DOHH2 (cell line): Measurements from ENCODE around the gene ZMYM1.

ENCODE experiments used
- H3F3A ChIP-seq: fragments of 200-600 bp; sonication (generic), shearing (Covaris generic); 2 replicates; pipeline ENCODE4 v1.6.0; 2016; ENCODE audit warnings: antibody characterized with exemption, mild to moderate bottlenecking; ENCODE audit not compliant: control insufficient read depth, insufficient read depth
- H3K27ac ChIP-seq: fragments of 200-600 bp; sonication (generic); 2 replicates; pipeline ENCODE4 v1.5.1; 2014; ENCODE audit warnings: low read depth, mild to moderate bottlenecking, low read length, moderate library complexity
- H3K27me3 ChIP-seq: fragments of 200-600 bp; sonication (generic); 2 replicates; pipeline ENCODE4 v1.6.1; 2014; ENCODE audit warnings: mild to moderate bottlenecking, low read length, mixed read lengths; ENCODE audit not compliant: control insufficient read depth
- H3K36me3 ChIP-seq: fragments of 200-600 bp; sonication (generic); 2 replicates; pipeline ENCODE4 v1.6.1; 2014; ENCODE audit warnings: mild to moderate bottlenecking, low read length, moderate library complexity, mixed read lengths; ENCODE audit not compliant: control insufficient read depth
- H3K4me1 ChIP-seq: fragments of 200-600 bp; sonication (generic); 2 replicates; pipeline ENCODE4 v1.6.1; 2014; ENCODE audit warnings: mild to moderate bottlenecking, low read length, mixed read lengths; ENCODE audit not compliant: control insufficient read depth
- H3K4me2 ChIP-seq: fragments of 200-600 bp; sonication (generic); 2 replicates; pipeline ENCODE4 v1.6.0; 2014; ENCODE audit warnings: mild to moderate bottlenecking, low read length, moderate library complexity
- H3K4me3 ChIP-seq: fragments of 200-600 bp; sonication (generic); 2 replicates; pipeline ENCODE4 v1.5.1; 2014; ENCODE audit warnings: mild to moderate bottlenecking, low read length, mixed read lengths
- H3K79me2 ChIP-seq: fragments of 200-600 bp; sonication (generic); 2 replicates; pipeline ENCODE4 v1.6.1; 2014; ENCODE audit warnings: mild to moderate bottlenecking, low read length, mixed read lengths; ENCODE audit not compliant: control insufficient read depth
- H3K9me2 ChIP-seq: fragments of 200-600 bp; sonication (generic); replicated peaks from 2 replicates; pipeline ENCODE4 v1.6.1; 2014; ENCODE audit warnings: mild to moderate bottlenecking, low read length, mixed read lengths; ENCODE audit not compliant: control insufficient read depth
- H3K9me3 ChIP-seq: fragments of 200-600 bp; sonication (generic); 2 replicates; pipeline ENCODE4 v1.6.1; 2014; ENCODE audit warnings: antibody characterized with exemption, low read length, mixed read lengths; ENCODE audit not compliant: control insufficient read depth, insufficient read depth
- H4K20me1 ChIP-seq: fragments of 200-600 bp; sonication (generic); 2 replicates; pipeline ENCODE4 v1.6.0; 2014; ENCODE audit warnings: low read depth, mild to moderate bottlenecking, antibody characterized with exemption, low read length, moderate library complexity; ENCODE audit not compliant: control insufficient read depth, insufficient read depth
- EZH2phosphoT487 ChIP-seq: fragments of 200-600 bp; sonication (generic); IDR thresholded peaks from 2 replicates; pipeline ENCODE4 v1.6.1; 2017; ENCODE audit warnings: borderline replicate concordance, mild to moderate bottlenecking, antibody characterized with exemption, low read length, moderate library complexity, mixed read lengths
- TF ChIP-seq, protein P1 (sequence below): fragments of 200-600 bp; sonication (generic); IDR thresholded peaks from one replicate; pipeline ENCODE4 v1.5.1; 2014; ENCODE audit warnings: antibody characterized with exemption, mild to moderate bottlenecking, low read depth, low read length; ENCODE audit not compliant: poor library complexity, severe bottlenecking

ZMYM1 gene

GRCh38 chr1:35043498-35043897, 35.7 kb upstream of the ZMYM1 start:
- Histone ChIP-seq H3K4me1 (no peaks in the 10 kb centered on the region), H3K27me3 (no peaks in the 10 kb centered on the region; the same call in 1 of the 2 replicates), H3F3A (no peaks in the 10 kb centered on the region), H3K4me3 (no peak overlapping the region), H3K9me3 (no peaks in the 10 kb centered on the region), H3K79me2 (no peaks in the 10 kb centered on the region), H3K27ac (no peak overlapping the region), H4K20me1 (no peaks in the 10 kb centered on the region), H3K9me2 (no peaks in the 10 kb centered on the region), H3K36me3 (no peaks in the 10 kb centered on the region), H3K4me2 (no peak overlapping the region)
- no peak for TF ChIP-seq EZH2phosphoT487
- TF ChIP-seq, protein P1, sequence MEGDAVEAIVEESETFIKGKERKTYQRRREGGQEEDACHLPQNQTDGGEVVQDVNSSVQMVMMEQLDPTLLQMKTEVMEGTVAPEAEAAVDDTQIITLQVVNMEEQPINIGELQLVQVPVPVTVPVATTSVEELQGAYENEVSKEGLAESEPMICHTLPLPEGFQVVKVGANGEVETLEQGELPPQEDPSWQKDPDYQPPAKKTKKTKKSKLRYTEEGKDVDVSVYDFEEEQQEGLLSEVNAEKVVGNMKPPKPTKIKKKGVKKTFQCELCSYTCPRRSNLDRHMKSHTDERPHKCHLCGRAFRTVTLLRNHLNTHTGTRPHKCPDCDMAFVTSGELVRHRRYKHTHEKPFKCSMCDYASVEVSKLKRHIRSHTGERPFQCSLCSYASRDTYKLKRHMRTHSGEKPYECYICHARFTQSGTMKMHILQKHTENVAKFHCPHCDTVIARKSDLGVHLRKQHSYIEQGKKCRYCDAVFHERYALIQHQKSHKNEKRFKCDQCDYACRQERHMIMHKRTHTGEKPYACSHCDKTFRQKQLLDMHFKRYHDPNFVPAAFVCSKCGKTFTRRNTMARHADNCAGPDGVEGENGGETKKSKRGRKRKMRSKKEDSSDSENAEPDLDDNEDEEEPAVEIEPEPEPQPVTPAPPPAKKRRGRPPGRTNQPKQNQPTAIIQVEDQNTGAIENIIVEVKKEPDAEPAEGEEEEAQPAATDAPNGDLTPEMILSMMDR = no peak

GRCh38 chr1:35044431-35044830, 34.8 kb upstream of the ZMYM1 start:
- H3K27me3 ChIP-seq = no peaks in the 10 kb centered on the region; the same call in 1 of the 2 replicates
- H3K4me1 ChIP-seq = 0 out of 2 replicates have a peak, but pooled peaks cover 4% of the 10 kb centered on the region
- H3K36me3 ChIP-seq = no peaks in the 10 kb centered on the region
- H3F3A ChIP-seq = no peaks in the 10 kb centered on the region
- H3K4me3 ChIP-seq = no peak overlapping the region
- H4K20me1 ChIP-seq = no peaks in the 10 kb centered on the region
- H3K27ac ChIP-seq = no peak overlapping the region
- no peaks in the 10 kb centered on the region for H3K79me2 ChIP-seq
- no peak overlapping the region for H3K4me2 ChIP-seq
- TF ChIP-seq, protein P1 = no peak
- no peak for TF ChIP-seq EZH2phosphoT487
- H3K9me2 ChIP-seq = no peaks in the 10 kb centered on the region
- H3K9me3 ChIP-seq = no peaks in the 10 kb centered on the region

GRCh38 chr1:35046730-35047129, 32.5 kb upstream of the ZMYM1 start:
- H3K27me3 ChIP-seq = peaks cover 5% of the 10 kb centered on the region

More at GRCh38 chr1:35046730-35047129, 32.5 kb upstream of the ZMYM1 start:
- Histone ChIP-seq H3K79me2 (no peaks in the 10 kb centered on the region), H3K4me1 (0 out of 2 replicates have a peak, but pooled peaks cover 4% of the 10 kb centered on the region), H3F3A (no peaks in the 10 kb centered on the region), H3K4me3 (no peak overlapping the region), H3K9me3 (no peaks in the 10 kb centered on the region), H3K36me3 (no peaks in the 10 kb centered on the region), H3K27ac (no peak overlapping the region), H4K20me1 (no peaks in the 10 kb centered on the region), H3K4me2 (no peak overlapping the region), H3K9me2 (no peaks in the 10 kb centered on the region)
- no peak for TF ChIP-seq EZH2phosphoT487
- TF ChIP-seq, protein P1 = no peak
